Prostate gland (tissue), 2 donors: Measurements from ENCODE around the gene IGFLR1.

Source experiments
- CTCF ChIP-seq, 4 experiments: fragments of 200-600 bp in 2 of 4; fragments of 450-650 bp in 2 of 4; sonication (generic) in 2 of 4; IDR thresholded peaks; 1 replicate in 3 of 4; 2 replicates in 1 of 4; pipeline ENCODE4 v1.5.1; 2016 to 2019; ENCODE audit warnings: antibody characterized with exemption in 4 of 4, mild to moderate bottlenecking in 2 of 4, moderate library complexity in 2 of 4
- POLR2AphosphoS5 ChIP-seq: sonication (generic); formaldehyde crosslinking; IDR thresholded peaks from one replicate; pipeline ENCODE4 v1.6.1; 2017; ENCODE audit warnings: antibody characterized with exemption

GRCh38 chr19:35693422-35693821, 48.8 kb downstream of the IGFLR1 start:
- TF ChIP-seq POLR2AphosphoS5: no peak
- no peak for TF ChIP-seq CTCF (IDR thresholded peaks at IDR 0.05)
